ENCODE data around the gene HIVEP2. TPM values are rescaled to one million over a fixed set of nuclear protein-coding genes. Genes with fewer than 3 reads are reported as not detected.

HIVEP2 gene
- total and polyA plus RNA-seq, 2 donors (not counting 1 experiment from before 2014, with no cell fraction given): 5.8 to 31.9 TPM

GRCh38 chr6:142842418-142843261, 102.3 kb downstream of the HIVEP2 start:
- intact Hi-C loops (cut with micrococcal nuclease): loop anchor here (1.0 to 5.0 kb wide), 2 partner anchors 85 to 102 kb away; no protein-coding TSS in a partner anchor
- peak overlapping the region; percentile 81 for H3K4me2 ChIP-seq (replicated peaks; ENCODE audit: low read depth, low read length, poor library complexity, severe bottlenecking)
- H4K20me1 ChIP-seq (ENCODE audit: control insufficient read depth, insufficient read depth, low read length, poor library complexity, severe bottlenecking): no peaks in the 10 kb centered on the region
- peak overlapping the region; percentile 67 for H3K9ac ChIP-seq (ENCODE audit: low read length)
- H3K27me3 Mint-ChIP-seq: no peaks in the 10 kb centered on the region
- peak overlapping the region; percentile 69 for H2AFZ ChIP-seq (ENCODE audit: insufficient read depth, low read depth, low read length, poor library complexity, severe bottlenecking)
- H3K4me3 ChIP-seq (ENCODE audit: control extremely low read depth in 1 of 5, extremely low read depth in 1 of 5, insufficient read depth in 1 of 5, low read depth in 2 of 5, low read length in 4 of 5): peak overlapping the region; percentile 31 to 71 (median 45)
- no peaks in the 10 kb centered on the region for H3K9me3 ChIP-seq (ENCODE audit: control extremely low read depth in 1 of 3, control insufficient read depth in 2 of 3, insufficient read depth in 1 of 3, low read length in 2 of 3)
- no peak for TF ChIP-seq EZH2 (IDR thresholded peaks at IDR 0.05; ENCODE audit: borderline replicate concordance, insufficient read depth, low read depth, low read length, poor library complexity, severe bottlenecking)
- TF ChIP-seq, protein P1, sequence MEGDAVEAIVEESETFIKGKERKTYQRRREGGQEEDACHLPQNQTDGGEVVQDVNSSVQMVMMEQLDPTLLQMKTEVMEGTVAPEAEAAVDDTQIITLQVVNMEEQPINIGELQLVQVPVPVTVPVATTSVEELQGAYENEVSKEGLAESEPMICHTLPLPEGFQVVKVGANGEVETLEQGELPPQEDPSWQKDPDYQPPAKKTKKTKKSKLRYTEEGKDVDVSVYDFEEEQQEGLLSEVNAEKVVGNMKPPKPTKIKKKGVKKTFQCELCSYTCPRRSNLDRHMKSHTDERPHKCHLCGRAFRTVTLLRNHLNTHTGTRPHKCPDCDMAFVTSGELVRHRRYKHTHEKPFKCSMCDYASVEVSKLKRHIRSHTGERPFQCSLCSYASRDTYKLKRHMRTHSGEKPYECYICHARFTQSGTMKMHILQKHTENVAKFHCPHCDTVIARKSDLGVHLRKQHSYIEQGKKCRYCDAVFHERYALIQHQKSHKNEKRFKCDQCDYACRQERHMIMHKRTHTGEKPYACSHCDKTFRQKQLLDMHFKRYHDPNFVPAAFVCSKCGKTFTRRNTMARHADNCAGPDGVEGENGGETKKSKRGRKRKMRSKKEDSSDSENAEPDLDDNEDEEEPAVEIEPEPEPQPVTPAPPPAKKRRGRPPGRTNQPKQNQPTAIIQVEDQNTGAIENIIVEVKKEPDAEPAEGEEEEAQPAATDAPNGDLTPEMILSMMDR (IDR thresholded peaks at IDR 0.05): no peak
- H3K27ac ChIP-seq (ENCODE audit: low read length in 2 of 2): peak overlapping the region; percentile 86 to 94
- H3K27ac Mint-ChIP-seq: peak overlapping the region; percentile 95
- peaks cover 85% of the 10 kb centered on the region for H3K4me1 Mint-ChIP-seq
- H3K4me1 ChIP-seq (ENCODE audit: control insufficient read depth in 2 of 2, insufficient read depth in 2 of 2, low read length in 2 of 2): peaks cover 64 to 68% of the 10 kb centered on the region in 2 donors
- ChIA-PET CTCF (interaction anchor here (0.7 to 2.2 kb wide), 14 partner anchors 12 to 184 kb away, joined by 3 to 8 read pairs (median 3); no protein-coding TSS in a partner anchor), POLR2A (interaction anchor here (0.7 to 3.8 kb wide), 3 partner anchors 14 to 108 kb away, joined by 3 to 22 read pairs (median 5); no protein-coding TSS in a partner anchor)
- WGBS (ENCODE audit: insufficient coverage): 19% methylated on average over 5 of the region's 11 CpGs
- ATAC-seq (ENCODE audit: low read depth): peak; percentile 35
- no peaks in the 10 kb centered on the region for H3K9me3 Mint-ChIP-seq (ENCODE audit: insufficient read depth)
- H3K4me3 Mint-ChIP-seq: peak overlapping the region; percentile 74
- DNase-seq: peak; percentile 61
- peaks cover 86% of the 10 kb centered on the region for H3K79me2 ChIP-seq (ENCODE audit: control insufficient read depth, insufficient read depth, low read length)
- H3K36me3 ChIP-seq (replicated peaks in 1 of 2; ENCODE audit: control extremely low read depth in 1 of 2, control insufficient read depth in 1 of 2, extremely low read depth in 1 of 2, insufficient read depth in 2 of 2, low read length in 1 of 2): no peaks in the 10 kb centered on the region
- no peaks in the 10 kb centered on the region for H3K27me3 ChIP-seq (replicated peaks in 1 of 4; ENCODE audit: control extremely low read depth in 1 of 4, control insufficient read depth in 3 of 4, insufficient read depth in 4 of 4, low read length in 3 of 4)
